GM18526 (cell line): ENCODE results near the gene KRTAP21-3.
"Not testable (repeated sequence)": the region's sequence is repeated elsewhere in the genome, so short reads cannot be mapped to it uniquely, and the experiment has no call there.

ENCODE experiments used
- POLR2A ChIP-seq: IDR thresholded peaks from 3 replicates; pipeline ENCODE4 v1.6.1; 2011; ENCODE audit not compliant: insufficient read length; ENCODE audit errors: extremely low read depth

KRTAP21-3 gene, protein sequence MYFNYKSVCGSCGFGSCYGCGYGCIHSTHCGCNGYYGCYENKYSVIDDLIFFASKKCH

DNA sequence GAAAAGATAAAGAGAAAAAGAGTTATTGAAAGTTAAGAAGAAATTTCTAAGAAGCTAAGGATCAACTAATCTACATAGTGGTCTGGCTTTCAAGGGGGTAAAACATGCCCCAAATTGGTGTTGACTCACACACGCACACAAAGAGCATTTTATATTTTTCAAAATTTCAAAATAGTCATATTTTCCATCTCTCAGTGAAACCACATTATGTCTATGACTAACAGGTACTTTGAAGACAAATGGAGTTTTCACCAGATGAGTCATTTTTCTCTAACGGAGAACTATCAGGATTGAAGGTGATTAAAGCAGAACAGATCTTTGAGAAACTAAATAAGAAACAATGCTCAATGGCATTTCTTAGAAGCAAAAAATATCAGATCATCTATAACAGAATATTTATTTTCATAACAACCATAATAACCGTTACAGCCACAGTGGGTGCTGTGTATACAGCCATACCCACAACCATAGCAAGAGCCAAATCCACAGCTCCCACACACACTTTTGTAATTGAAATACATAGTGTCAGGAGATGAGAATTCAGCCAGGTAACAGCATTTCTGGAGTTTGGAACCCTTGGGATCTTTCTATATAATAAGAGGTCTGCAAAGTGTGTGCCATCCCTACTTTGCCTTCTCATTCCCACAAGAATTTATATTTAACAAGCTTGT, at the start of gene KRTAP21-3:
TSS of gene KRTAP21-3 (minus strand) at position 539 of the 671 bp plus-strand sequence. CDS start at position 521, 18 bp downstream.
- no peak for TF ChIP-seq POLR2A

DNA sequence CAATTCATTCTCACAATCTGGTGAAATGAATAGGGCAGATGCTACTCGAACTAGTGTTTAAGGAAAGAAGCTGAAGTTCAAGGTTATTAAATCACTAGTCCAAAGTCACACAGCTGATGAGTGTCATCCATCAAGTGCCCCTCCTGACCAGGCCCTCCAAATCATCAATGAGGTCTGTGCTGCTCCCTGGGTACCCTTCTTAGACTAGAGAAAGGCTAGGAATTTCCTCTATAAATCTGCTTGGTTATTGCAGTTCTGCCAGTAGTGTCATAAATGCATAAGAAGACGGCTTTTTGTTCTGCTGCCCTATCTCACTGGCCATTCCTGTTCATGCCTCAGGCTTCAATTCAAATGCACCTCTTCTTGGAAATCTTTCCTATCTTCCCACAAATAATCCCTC, 42.2 kb upstream of the KRTAP21-3 start:
- TF ChIP-seq POLR2A = no peak

DNA sequence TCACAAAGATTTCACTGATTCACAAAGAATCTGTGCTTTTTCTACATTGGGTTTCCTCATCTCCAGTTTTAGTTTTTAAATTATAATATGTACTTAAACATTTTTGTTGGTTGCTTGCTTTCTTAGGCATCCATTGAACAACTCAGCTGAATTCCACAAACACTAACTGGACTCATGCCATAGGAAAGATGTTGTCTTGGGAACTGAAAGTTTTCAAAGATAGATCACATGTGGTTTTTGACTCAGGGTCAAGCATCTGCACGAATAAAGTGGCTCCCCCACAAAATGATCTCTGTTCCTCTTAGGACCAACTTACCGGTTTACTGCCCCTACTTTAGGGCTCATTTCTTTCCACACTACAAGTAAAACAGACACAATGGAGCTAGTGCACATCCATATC, 39.7 kb upstream of the KRTAP21-3 start:
- no peak for TF ChIP-seq POLR2A

DNA sequence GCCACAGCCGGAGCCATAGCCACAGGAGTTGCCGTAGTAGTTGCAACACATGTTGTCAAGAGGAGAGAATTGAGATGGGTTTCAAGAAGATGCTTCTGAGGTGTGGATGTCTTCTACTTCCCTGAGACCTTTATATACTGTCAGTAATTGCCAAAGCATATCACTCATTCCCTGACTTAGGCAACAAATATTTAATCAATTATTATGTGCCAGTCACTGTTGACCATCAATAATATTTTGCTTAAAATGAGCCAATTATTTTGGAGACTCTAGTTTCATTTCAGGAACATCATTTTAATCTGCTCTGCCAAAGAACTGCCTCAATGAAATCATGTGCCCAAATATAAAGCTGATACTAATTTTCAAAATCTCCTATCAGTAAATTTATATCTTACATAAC, 36.8 kb upstream of the KRTAP21-3 start, which contains the start of gene KRTAP21-1:
TSS of gene KRTAP21-1 (minus strand) at position 101 of the 400 bp plus-strand sequence. CDS start at position 51, 50 bp downstream.
- TF ChIP-seq POLR2A = not testable (repeated sequence)

DNA sequence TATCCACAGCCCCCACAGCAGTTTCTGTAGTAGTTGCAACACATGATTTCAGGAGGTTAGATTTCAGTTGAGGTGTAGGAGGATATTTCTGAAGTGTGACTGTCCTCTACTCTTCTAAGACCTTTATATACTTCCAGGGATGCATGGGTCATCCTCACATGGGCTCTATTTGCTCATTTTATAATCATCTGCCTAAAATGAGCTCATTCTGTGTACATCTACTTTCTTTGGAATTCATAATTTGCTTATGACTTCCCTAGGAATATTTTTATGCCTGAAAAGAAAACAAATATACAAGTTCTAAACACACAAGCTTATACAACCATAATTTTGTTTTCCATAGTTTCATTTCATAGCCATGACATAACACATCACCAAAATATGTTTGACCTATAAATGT, 28.6 kb upstream of the KRTAP21-3 start, which contains the start of gene KRTAP21-2:
TSS of gene KRTAP21-2 (minus strand) at position 101 of the 400 bp plus-strand sequence. CDS start at position 44, 57 bp downstream.
- no peak for TF ChIP-seq POLR2A

DNA sequence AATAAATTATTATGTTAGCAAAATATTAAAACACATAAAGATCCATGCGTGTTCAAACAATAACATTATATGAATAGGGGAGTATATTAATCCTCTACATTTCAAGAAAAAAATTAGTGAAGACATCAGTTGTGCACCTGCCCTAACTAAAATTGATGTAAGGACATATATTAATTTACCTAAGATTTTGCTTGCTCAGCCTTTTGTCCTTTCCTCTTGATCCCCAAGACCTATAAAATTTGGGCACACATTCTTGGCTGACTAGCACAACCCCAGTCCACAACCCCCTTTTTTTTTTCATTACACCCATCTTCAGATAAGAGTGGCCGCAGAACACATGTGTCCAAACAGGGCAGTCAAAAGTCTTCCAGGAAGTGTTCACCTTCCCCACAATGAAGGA, 21.9 kb upstream of the KRTAP21-3 start:
- TF ChIP-seq POLR2A = no peak

DNA sequence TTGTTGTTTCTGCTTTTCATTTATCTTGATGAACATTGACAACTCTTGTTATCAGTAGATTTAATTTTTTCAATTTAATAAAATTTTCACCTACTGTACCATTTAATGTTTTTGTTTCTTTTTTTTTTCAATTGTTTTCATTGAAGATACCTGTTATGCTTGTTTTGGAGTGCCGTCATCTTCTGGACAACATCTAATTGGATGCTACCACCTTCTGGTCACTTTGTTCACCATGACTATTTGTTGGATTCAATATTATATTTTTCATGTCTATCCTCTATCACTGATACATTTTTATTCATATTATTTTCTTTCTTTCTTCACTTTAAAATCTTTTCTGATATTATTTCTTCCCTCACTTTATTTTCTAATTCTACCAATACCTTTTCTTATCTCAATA, 14.4 kb upstream of the KRTAP21-3 start:
- no peak for TF ChIP-seq POLR2A

DNA sequence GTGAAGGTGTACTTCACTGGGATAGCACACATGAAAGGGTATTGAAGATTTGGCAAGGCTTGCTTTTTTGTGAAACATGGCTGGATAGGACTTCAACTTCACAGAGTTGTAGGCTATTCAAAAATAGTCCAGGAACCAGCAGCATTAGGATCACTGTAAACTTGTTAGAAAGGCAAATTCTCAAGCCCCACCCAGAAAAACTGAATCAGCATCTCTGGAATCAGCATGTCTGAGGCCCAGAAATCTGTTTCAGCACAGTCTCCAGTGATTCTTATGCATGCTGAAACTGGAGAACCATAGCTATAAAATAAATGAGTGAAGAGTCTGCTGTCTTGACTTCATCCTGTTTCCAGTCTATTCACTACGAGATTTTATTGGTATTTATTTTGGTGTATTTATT, 8.1 kb upstream of the KRTAP21-3 start:
- TF ChIP-seq POLR2A = no peak

DNA sequence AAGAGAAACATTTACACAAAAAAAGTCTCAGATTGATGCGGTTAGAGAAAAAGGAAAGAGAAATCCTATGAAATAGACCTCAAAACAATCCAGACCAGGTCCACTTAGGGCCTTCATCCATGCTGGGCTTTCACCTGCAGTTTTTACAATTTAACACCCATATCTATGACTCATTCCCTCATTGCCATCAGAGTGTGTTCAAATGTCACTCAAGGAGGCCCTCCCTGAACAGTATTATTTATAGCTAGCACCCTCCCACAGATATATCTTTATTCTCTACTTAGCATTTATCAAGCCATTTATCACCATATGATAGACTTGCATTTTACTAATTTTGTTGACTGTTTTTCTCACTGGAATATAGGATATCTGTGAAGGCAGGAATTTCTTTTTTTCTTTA, 824 bp upstream of the KRTAP21-3 start:
- no peak for TF ChIP-seq POLR2A

DNA sequence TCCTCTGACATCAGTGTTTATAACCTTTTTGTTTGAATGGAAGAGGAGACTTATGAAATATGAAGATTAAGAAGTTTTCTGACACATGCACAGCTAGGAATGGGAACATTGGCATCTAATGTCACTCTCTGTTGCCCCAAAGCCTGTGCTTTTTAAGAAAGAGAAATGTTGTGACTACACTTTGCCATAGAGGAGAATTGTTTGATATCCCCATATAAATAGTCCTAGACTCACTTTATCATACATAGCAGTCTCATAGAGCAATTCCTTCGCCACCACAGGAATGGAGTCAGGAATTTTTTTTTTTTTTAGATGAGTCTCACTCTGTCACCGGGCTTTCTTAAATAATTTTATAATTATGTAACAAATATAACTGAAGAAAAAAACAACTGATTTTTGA, 1.5 kb downstream of the KRTAP21-3 start:
- no peak for TF ChIP-seq POLR2A

DNA sequence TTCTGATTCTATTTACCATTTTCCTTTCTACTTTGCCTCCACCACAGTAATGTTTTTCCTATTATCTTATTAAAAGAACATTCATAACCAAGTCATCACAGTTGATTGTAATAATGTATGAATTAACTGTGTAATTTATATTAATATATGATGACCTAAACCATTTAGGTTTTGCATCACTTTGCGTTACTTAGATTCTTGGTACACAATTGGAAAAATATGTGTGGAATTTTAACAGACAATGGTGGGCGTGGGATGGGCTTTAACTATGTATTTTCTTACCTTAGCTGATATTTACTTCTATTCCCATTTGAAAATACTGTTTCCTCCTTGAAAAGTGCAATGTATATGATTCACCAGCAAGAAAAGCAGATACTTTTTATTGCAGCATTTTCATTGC, 3.6 kb downstream of the KRTAP21-3 start:
- TF ChIP-seq POLR2A = no peak

DNA sequence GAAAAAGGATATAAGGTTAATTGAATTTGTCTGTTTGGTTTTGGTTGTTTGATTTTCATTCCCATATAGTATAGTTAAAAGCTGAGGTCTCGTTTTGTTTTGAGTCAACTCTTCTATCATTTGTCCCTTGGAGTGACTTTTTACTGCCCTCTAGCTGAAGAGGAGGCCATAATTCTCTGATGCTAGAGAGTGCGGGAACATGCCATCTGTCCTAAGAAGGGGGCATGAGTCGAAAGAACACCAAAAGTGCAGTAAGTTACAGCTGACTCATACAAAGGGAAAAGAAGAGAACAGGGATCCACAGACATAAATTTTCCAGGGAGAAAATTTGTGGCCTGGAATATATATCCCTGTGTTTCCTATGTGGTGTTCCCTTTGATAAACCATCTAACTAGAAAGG, 4.1 kb downstream of the KRTAP21-3 start:
- TF ChIP-seq POLR2A = no peak

DNA sequence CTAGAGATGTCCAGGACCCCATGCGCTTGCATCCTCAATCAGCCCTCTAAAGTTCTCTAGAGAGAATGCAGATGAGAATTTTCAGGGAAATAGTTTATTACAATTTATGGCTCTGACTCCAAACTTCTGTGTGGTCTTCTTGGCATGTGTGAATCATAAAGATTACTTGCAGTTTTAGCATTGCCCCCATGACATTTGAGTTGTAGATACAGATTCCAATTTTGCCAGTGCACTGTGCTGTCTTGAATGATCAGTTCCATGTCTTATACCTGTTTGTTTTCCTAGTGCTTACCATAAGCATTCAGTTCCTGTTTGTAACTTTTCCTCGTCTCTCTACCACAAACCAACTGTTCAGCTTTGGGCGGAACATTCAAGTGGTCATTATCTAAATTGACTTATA, 4.8 kb downstream of the KRTAP21-3 start:
- TF ChIP-seq POLR2A = no peak

DNA sequence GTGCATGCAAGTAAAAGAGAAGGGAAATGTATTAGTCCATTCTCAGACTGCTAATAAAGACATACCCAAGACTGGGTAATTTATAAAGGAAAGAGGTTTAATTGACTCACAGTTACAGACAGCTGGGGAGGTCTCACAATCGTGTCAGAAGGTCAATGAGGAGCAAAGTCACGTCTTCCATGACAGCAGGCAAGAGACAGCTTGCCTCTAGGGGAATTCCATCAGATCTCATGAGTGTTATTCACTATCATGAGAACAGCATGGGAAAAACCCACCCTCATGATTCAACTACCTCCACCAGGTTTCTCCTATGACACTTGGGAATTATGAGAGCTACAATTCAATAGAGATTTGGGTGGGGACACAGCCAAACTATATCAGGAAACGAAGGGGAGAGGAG, 8.1 kb downstream of the KRTAP21-3 start:
- no peak for TF ChIP-seq POLR2A

DNA sequence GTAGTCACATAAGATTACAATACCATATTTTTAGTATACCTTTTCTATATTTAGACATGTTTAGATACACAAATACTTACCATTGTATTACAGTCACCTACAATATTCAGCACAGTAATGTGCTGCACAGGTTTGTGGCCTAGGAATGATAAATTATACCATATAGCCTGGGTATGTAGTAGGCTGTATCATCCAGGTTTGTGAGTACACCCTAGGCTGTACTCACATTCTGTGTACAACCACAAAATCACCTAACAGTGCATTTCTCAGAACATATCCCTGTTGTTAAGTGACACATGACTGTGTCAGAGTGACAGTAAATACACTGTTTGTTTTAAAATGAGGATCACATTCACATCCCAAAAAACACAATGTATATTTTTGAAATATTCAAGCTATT, 11.2 kb downstream of the KRTAP21-3 start:
- TF ChIP-seq POLR2A = no peak

DNA sequence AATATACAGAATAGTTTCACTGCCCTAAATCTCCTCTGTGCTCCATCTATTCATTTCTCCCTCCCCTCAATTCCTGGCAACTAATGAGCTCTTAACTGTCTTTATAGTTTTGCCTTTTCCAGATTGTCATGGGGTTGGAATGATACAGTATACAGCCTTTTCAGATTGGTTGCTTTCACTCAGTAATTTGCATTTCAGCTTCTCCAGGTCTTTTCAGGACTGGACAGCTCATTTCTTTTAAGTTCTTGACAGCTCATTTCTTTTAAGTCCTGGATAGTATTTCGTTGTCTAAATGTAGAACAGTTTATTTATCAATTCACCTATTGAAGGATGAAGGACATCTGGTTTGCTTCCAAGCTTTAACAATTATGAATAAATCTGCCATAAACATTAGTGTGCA, 22.6 kb downstream of the KRTAP21-3 start:
- TF ChIP-seq POLR2A = no peak

DNA sequence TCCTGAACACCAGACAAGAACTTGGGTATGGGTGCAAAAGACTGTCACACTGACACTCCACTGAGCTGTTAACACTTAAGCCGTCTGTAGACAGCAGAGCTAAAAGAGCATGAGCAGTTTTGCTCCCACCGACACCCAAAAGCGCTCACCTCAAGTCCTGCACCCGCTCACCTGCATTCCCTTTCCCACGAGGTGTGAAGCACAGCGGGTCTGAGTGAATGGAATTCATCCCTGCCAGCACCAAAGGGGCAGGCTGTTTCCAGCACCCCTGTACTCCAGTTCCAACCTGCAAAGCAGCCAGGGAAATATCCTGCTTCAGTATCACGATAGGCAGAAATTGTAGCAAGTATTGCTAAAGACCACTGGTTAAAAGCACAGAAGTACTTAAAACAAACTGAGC, 28.8 kb downstream of the KRTAP21-3 start:
- no peak for TF ChIP-seq POLR2A

DNA sequence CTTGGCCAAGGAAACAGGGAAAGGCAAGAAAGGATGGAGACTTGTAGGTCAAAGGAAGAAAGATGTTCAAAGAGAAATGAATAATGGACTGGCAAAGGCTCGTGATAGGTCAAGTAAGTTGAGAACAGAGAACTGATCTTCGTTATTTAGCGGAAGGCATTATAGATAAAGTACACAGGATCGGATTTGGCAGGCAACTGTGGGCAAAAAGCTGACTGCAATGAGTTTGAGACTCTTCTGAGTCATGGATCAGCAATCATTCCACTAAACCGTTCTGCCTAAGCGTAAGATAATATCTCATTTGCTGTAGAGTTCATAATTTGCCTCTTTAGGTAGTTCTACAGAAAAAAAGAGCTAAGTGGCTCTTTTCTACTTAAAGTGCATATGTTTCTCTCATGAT, 34.1 kb downstream of the KRTAP21-3 start:
- TF ChIP-seq POLR2A = no peak

DNA sequence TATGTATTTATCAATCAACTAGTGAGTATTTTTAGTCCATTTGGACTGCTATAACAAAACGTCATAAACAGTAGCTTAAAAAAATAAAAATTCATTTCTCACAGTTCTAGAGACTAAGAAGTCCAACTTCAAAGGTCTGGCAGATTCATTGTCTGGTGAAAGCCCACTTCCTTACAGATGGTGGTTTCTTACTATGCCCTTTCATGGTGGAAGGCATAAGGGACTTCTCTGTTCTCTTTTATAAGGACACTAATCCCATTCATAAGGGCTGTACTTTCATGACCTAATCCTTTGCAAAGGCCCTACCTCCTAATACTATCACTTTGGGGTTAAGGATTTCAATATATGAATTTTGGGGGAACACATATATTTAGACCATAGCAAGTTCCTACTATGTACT, 38.0 kb downstream of the KRTAP21-3 start:
- TF ChIP-seq POLR2A = no peak
